GM19043 (cell line): ENCODE measurements around the gene SCML2.
"Not testable (repeated sequence)": the region's sequence is repeated elsewhere in the genome, so short reads cannot be mapped to it uniquely, and the experiment has no call there.

Source experiments
- ATAC-seq: cut with Tn5 transposase; IDR thresholded peaks from one replicate; pipeline ENCODE4 v1.9.1; 2021; ENCODE audit warnings: low read depth; ENCODE audit not compliant: unreplicated experiment

Gene SCML2

GRCh38 chrX:18354369-18355223, at the start of gene SCML2:
SCML2 (minus strand) TSS chrX:18354688; CDS start chrX:18334071, 20,617 bp downstream.
- ATAC-seq, result no peak

- ATAC-seq, result no peak
Observed at GRCh38 chrX:18401848-18402213, 47.3 kb upstream of the SCML2 start.

GRCh38 chrX:18394477-18394876, 40.0 kb upstream of the SCML2 start:
- ATAC-seq, result no peak

- no peak for ATAC-seq
Observed at GRCh38 chrX:18390941-18391538, 36.6 kb upstream of the SCML2 start.

GRCh38 chrX:18389966-18390365, 35.5 kb upstream of the SCML2 start:
- ATAC-seq, result no peak

GRCh38 chrX:18377796-18378195, 23.3 kb upstream of the SCML2 start:
- ATAC-seq, result no peak

GRCh38 chrX:18375131-18375805, 20.8 kb upstream of the SCML2 start:
- ATAC-seq, result not testable (repeated sequence)

GRCh38 chrX:18369096-18369495, 14.6 kb upstream of the SCML2 start:
- ATAC-seq, result not testable (repeated sequence)

GRCh38 chrX:18368402-18368801, 13.9 kb upstream of the SCML2 start:
- no peak for ATAC-seq

- ATAC-seq, result no peak
Observed at GRCh38 chrX:18360867-18361266, 6.4 kb upstream of the SCML2 start.

- ATAC-seq, result no peak
Observed at GRCh38 chrX:18353931-18354368, 538 bp downstream of the SCML2 start.

GRCh38 chrX:18351784-18352183, 2.7 kb downstream of the SCML2 start:
- no peak for ATAC-seq

- no peak for ATAC-seq
Observed at GRCh38 chrX:18348047-18348446, 6.4 kb downstream of the SCML2 start.

GRCh38 chrX:18309401-18309800, 45.1 kb downstream of the SCML2 start:
- no peak for ATAC-seq

- ATAC-seq, result no peak
Observed at GRCh38 chrX:18297251-18297650, 57.2 kb downstream of the SCML2 start.

GRCh38 chrX:18294893-18295292, 59.6 kb downstream of the SCML2 start:
- ATAC-seq, result no peak

- no peak for ATAC-seq
Observed at GRCh38 chrX:18291006-18291545, 63.4 kb downstream of the SCML2 start.

- no peak for ATAC-seq
Observed at GRCh38 chrX:18290200-18290599, 64.3 kb downstream of the SCML2 start.

GRCh38 chrX:18288716-18289115, 65.8 kb downstream of the SCML2 start:
- no peak for ATAC-seq

GRCh38 chrX:18286322-18286831, 68.1 kb downstream of the SCML2 start:
- ATAC-seq, result no peak

- no peak for ATAC-seq
Observed at GRCh38 chrX:18278449-18278848, 76.0 kb downstream of the SCML2 start.
